Measurements from ENCODE around the gene SHISA5.

DNA sequence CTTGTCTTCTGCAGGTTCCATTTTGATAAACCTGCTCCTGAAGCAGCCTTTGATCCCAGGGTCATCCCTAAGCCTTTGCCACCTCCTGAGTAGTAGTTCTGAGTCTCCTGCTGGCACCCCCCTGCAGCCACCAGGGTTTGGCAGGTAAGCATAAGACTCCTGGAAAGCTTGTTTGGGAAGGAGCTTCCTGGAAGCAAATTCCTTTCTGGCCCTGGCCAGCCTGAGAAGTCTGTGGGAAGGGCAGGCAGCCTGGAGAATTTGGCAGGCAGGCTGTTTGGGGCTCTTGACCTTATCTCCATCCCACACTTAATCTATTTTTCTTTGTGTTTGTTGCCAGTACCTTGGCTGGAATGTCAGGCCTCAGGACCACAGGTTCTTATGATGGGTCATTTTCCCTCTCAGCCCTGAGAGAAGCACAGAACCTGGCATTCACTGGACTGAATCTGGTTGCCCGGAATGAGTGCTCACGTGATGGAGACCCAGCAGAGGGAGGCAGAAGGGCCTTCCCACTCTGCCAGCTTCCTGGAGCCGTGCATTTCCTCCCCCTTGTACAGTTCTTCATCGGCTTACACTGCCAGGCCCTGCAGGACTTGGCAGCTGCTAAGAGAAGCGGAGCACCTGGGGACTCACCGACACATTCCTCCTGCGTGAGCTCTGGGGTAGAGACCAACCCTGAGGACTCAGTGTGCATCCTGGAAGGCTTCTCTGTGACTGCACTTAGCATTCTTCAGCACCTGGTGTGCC lies 44.0 kb downstream of the SHISA5 start:
- TF ChIP-seq, protein P1, sequence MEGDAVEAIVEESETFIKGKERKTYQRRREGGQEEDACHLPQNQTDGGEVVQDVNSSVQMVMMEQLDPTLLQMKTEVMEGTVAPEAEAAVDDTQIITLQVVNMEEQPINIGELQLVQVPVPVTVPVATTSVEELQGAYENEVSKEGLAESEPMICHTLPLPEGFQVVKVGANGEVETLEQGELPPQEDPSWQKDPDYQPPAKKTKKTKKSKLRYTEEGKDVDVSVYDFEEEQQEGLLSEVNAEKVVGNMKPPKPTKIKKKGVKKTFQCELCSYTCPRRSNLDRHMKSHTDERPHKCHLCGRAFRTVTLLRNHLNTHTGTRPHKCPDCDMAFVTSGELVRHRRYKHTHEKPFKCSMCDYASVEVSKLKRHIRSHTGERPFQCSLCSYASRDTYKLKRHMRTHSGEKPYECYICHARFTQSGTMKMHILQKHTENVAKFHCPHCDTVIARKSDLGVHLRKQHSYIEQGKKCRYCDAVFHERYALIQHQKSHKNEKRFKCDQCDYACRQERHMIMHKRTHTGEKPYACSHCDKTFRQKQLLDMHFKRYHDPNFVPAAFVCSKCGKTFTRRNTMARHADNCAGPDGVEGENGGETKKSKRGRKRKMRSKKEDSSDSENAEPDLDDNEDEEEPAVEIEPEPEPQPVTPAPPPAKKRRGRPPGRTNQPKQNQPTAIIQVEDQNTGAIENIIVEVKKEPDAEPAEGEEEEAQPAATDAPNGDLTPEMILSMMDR (IDR thresholded peaks at IDR 0.05): no peak
- TF ChIP-seq POLR2A (IDR thresholded peaks at IDR 0.05): no peak

Measured in right lobe of liver (tissue), 4 donors.